Brain microvascular endothelial cell (primary cell): ENCODE data around the gene HS6ST3.

Experiments used
- DNase-seq: peaks from one replicate; pipeline ENCODE4 v3.0.0-alpha.2; 2020
- H3K27ac ChIP-seq: fragments of 250-450 bp; sonication (Bioruptor Pico); 2 replicates; pipeline ENCODE4 v1.5.1; 2020; ENCODE audit warnings: mild to moderate bottlenecking, moderate library complexity
- H3K27me3 ChIP-seq: fragments of 250-450 bp; sonication (Bioruptor Pico); replicated peaks from 2 replicates; pipeline ENCODE4 v1.5.1; 2020; ENCODE audit warnings: mild to moderate bottlenecking
- H3K36me3 ChIP-seq: fragments of 250-450 bp; sonication (Bioruptor Pico); replicated peaks from 2 replicates; pipeline ENCODE4 v1.5.1; 2020; ENCODE audit warnings: mild to moderate bottlenecking
- H3K4me3 ChIP-seq: 2 replicates; pipeline ENCODE4 v1.5.1; 2011; ENCODE audit warnings: low read depth, mild to moderate bottlenecking, control low read depth, low read length, moderate library complexity
- in situ Hi-C: cut with HindIII; loops from 2 replicates; pipeline ENCODE4 v1.10.0; 2017; ENCODE audit warnings: low sequenced_read_pairs, low pct_ligation_motif_present
- TF ChIP-seq, protein P1 (sequence below): IDR thresholded peaks from 2 replicates; pipeline ENCODE4 v1.5.1; 2011; ENCODE audit warnings: low read depth, mild to moderate bottlenecking, moderate library complexity, low read length, control low read depth, inconsistent platforms; ENCODE audit errors: missing control alignments

Gene HS6ST3

DNA sequence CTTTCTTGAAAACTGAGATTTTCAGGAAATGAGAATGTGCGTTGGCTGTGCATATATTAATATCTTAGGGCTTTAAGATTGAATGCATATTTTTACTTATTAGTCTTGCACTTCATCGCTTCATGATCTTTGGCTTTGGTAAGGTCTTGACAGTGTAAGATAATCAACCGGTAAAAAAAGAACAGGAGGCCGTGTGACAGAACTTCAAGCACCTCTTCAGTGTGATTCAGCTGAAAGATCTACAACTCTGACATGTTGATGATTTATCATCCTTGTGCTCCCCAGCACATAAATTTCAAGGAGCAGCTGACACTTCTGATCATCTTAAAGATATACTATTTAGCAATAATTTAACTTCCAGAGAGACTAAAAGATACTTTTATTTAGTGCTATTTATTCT is 195.1 kb downstream of the HS6ST3 start:
- H3K27me3 ChIP-seq: no peaks in the 10 kb centered on the region
- H3K36me3 ChIP-seq: no peaks in the 10 kb centered on the region
- TF ChIP-seq, protein P1, sequence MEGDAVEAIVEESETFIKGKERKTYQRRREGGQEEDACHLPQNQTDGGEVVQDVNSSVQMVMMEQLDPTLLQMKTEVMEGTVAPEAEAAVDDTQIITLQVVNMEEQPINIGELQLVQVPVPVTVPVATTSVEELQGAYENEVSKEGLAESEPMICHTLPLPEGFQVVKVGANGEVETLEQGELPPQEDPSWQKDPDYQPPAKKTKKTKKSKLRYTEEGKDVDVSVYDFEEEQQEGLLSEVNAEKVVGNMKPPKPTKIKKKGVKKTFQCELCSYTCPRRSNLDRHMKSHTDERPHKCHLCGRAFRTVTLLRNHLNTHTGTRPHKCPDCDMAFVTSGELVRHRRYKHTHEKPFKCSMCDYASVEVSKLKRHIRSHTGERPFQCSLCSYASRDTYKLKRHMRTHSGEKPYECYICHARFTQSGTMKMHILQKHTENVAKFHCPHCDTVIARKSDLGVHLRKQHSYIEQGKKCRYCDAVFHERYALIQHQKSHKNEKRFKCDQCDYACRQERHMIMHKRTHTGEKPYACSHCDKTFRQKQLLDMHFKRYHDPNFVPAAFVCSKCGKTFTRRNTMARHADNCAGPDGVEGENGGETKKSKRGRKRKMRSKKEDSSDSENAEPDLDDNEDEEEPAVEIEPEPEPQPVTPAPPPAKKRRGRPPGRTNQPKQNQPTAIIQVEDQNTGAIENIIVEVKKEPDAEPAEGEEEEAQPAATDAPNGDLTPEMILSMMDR: no peak
- H3K4me3 ChIP-seq: no peak overlapping the region
- no peak overlapping the region for H3K27ac ChIP-seq
- in situ Hi-C loops: no loop called here
- DNase-seq: no peak

DNA sequence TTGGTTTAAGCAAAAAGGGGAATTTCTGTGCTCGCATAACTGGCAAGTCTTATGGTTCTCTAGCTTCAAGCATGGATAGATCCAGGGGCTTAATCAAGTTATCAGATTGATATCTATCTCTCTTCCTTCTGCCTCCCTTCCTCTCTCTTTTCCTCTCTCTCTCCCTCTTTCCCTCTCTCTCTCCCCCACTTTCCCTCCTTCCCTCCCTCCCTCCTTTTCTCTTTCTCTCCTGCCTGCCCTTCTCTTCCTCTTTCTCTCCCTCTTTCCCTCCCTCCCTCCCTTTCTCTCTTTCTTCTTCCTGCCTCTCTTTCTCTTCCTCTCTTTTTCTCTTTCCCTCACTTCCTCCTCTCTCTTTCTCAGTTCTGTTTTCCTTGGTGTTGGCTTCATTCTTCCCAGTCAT is 195.8 kb downstream of the HS6ST3 start:
- Histone ChIP-seq H3K27me3 (no peaks in the 10 kb centered on the region), H3K36me3 (no peaks in the 10 kb centered on the region), H3K27ac (no peak overlapping the region), H3K4me3 (no peak overlapping the region)
- TF ChIP-seq, protein P1: no peak
- in situ Hi-C loops: no loop called here
- no peak for DNase-seq

GRCh38 chr13:96294930-96295881 is 205.3 kb downstream of the HS6ST3 start:
- TF ChIP-seq, protein P1: no peak
- in situ Hi-C loops: no loop called here
- Histone ChIP-seq H3K4me3 (no peak overlapping the region), H3K27me3 (no peaks in the 10 kb centered on the region), H3K36me3 (no peaks in the 10 kb centered on the region), H3K27ac (no peak overlapping the region)
- DNase-seq: no peak

- in situ Hi-C loops: no loop called here
- Histone ChIP-seq H3K36me3 (no peaks in the 10 kb centered on the region), H3K27me3 (no peaks in the 10 kb centered on the region), H3K4me3 (no peak overlapping the region), H3K27ac (no peak overlapping the region)
- no peak for DNase-seq
- TF ChIP-seq, protein P1: no peak
Measured at GRCh38 chr13:96297360-96297759, 207.5 kb downstream of the HS6ST3 start.

DNA sequence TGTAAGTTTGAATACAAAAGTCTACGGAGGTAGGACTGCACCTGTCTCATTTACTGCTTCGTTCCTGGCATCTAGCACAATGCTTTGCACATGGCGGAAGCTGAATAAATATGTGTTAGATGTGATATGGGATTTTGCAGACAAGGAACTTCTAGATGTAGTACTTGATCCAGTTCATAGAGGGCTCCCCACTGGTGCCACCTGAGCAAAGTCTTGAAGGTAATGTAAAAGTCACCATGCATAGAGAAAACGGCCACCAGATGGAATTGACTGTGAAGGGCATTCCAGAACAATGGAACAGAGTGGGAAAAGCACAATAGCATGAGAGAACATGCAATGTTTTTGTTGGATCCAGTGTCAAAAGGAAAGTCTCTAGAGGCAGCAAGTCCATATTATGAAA is 209.3 kb downstream of the HS6ST3 start:
- Histone ChIP-seq H3K27ac (no peak overlapping the region), H3K4me3 (no peak overlapping the region), H3K27me3 (no peaks in the 10 kb centered on the region), H3K36me3 (no peaks in the 10 kb centered on the region)
- in situ Hi-C loops: no loop called here
- TF ChIP-seq, protein P1: no peak
- no peak for DNase-seq

DNA sequence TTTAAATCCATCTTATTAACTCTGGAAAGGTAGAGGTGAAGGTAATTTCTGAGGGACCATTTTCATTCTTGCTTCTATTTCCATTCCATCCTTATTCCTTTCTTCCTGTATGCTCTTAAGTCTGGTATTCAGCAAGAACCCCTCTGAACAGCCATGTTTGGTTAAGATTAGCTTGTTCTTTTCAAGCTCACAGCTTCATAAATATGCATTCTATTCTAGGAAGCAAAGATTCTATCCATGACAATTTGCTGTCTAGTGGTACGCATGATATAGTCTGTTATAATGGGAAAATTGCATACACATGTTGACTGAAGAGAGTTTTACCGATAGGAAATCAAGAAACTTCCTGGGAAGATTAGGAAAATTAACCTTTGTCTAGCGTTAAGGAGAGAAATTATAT is 218.7 kb downstream of the HS6ST3 start:
- Histone ChIP-seq H3K4me3 (no peak overlapping the region), H3K27ac (no peak overlapping the region), H3K27me3 (no peaks in the 10 kb centered on the region), H3K36me3 (no peaks in the 10 kb centered on the region)
- DNase-seq: no peak
- in situ Hi-C loops: no loop called here
- TF ChIP-seq, protein P1: no peak
